ENCODE measurements around the gene IRX5. TPM values are rescaled to one million over a fixed set of nuclear protein-coding genes. Genes with fewer than 3 reads are reported as not detected.

IRX5 gene
- total RNA-seq, 1 donor from 2014 or later, result 36.8 TPM

DNA sequence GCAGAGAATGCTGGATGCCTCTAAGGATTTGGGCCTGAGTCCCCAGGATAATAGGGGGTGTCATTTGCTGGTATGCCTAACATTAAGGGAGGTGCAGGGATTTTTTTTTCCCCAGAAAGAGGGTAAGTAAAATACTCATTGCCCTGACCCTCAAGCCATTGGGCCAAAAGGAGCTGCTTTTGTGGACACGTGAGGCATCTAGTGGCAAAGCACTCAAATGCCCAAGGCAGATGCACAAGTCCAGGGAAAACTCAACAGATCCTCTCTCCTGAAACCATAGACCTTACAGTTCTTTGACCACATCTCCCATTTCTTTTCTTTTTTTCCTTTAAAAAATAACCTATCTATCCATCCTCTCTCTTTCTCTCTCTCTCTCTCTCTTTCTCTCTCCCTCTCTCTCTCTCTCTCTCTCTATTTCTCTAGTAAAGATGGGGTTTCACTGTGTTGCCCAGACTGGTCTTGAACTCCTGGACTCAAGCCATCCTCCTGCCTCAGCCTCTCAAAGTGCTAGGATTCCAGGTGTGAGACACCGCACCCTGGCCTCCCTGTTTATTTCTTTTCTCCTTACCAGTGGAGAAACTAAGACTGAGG lies 11.8 kb downstream of the IRX5 start:
- peaks cover 78% of the 10 kb centered on the region for H3K27me3 ChIP-seq (ENCODE audit: low read depth)

DNA sequence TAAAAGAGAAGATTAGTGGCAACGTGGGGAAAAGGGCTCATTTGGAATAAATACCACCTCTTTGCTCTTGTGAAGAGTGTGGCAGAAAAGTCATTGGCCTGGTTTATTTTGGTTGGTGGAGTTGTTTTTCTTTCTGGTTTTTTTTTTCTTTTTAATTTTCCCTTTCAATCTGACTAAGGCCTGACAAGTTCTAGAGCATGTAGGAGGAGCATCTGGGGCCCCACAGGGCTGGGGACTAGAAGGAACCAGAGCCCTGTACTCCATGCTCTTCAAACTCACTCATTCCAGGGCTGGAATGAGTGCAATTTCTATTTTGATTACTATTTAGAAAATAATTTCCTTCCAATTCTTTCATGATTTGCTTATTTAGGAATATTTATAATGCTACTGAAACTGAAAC lies 13.3 kb downstream of the IRX5 start:
- Histone ChIP-seq H3K27me3 (ENCODE audit: low read depth) (peaks cover 74% of the 10 kb centered on the region), H3K27ac (replicated peaks) (no peak overlapping the region), H3K4me1 (peaks cover 3% of the 10 kb centered on the region), H3K9me3 (replicated peaks) (no peaks in the 10 kb centered on the region), H3K4me3 (no peak overlapping the region), H3K36me3 (no peaks in the 10 kb centered on the region)
- TF ChIP-seq, protein P1, sequence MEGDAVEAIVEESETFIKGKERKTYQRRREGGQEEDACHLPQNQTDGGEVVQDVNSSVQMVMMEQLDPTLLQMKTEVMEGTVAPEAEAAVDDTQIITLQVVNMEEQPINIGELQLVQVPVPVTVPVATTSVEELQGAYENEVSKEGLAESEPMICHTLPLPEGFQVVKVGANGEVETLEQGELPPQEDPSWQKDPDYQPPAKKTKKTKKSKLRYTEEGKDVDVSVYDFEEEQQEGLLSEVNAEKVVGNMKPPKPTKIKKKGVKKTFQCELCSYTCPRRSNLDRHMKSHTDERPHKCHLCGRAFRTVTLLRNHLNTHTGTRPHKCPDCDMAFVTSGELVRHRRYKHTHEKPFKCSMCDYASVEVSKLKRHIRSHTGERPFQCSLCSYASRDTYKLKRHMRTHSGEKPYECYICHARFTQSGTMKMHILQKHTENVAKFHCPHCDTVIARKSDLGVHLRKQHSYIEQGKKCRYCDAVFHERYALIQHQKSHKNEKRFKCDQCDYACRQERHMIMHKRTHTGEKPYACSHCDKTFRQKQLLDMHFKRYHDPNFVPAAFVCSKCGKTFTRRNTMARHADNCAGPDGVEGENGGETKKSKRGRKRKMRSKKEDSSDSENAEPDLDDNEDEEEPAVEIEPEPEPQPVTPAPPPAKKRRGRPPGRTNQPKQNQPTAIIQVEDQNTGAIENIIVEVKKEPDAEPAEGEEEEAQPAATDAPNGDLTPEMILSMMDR (IDR thresholded peaks at IDR 0.05; ENCODE audit: borderline replicate concordance), result no peak
- DNase-seq, result no peak
- intact Hi-C loops (cut with micrococcal nuclease), result no loop called here

More for the DNA sequence above, 11.8 kb downstream of the IRX5 start:
- peaks cover 18% of the 10 kb centered on the region for H3K4me1 ChIP-seq
- no peaks in the 10 kb centered on the region for H3K36me3 ChIP-seq
- intact Hi-C loops (cut with micrococcal nuclease), result no loop called here
- no peak for DNase-seq
- TF ChIP-seq, protein P1 (IDR thresholded peaks at IDR 0.05; ENCODE audit: borderline replicate concordance), result no peak
- no peak overlapping the region for H3K27ac ChIP-seq (replicated peaks)
- H3K9me3 ChIP-seq (replicated peaks), result no peaks in the 10 kb centered on the region
- no peak overlapping the region for H3K4me3 ChIP-seq

- Histone ChIP-seq H3K4me3 (no peak overlapping the region), H3K36me3 (no peaks in the 10 kb centered on the region), H3K9me3 (replicated peaks) (no peaks in the 10 kb centered on the region), H3K4me1 (no peaks in the 10 kb centered on the region), H3K27ac (replicated peaks) (no peak overlapping the region), H3K27me3 (ENCODE audit: low read depth) (peaks cover 74% of the 10 kb centered on the region)
- intact Hi-C loops (cut with micrococcal nuclease), result no loop called here
- TF ChIP-seq, protein P1 (IDR thresholded peaks at IDR 0.05; ENCODE audit: borderline replicate concordance), result no peak
- no peak for DNase-seq
These were observed 14.4 kb downstream of the IRX5 start for GRCh38 chr16:54945063-54945462.

DNA sequence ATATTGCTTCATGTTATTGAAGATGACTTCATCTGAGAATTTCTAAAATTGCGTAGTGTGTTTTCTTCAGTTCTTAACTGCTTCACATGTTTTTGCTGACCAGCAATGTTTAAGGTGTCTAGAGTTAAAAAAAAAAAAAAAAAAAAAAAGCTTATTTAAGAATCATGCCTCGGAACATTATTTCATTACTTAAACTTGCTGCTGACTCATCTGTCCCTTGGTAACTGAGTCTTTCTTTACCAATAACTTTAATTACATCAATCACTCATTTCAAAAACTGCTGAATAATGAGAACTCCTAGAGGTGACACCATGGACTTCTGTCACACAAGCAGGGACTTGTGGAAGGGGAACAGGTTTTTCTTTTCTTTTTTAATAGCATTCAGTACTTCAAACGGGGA lies 16.2 kb downstream of the IRX5 start:
- H3K27me3 ChIP-seq (ENCODE audit: low read depth), result peaks cover 69% of the 10 kb centered on the region

GRCh38 chr16:54947616-54948015 lies 17.0 kb downstream of the IRX5 start:
- H3K9me3 ChIP-seq (replicated peaks), result no peaks in the 10 kb centered on the region
- TF ChIP-seq, protein P1 (IDR thresholded peaks at IDR 0.05; ENCODE audit: borderline replicate concordance), result no peak
- no peak overlapping the region for H3K4me3 ChIP-seq
- H3K27ac ChIP-seq (replicated peaks), result no peak overlapping the region
- H3K36me3 ChIP-seq, result no peaks in the 10 kb centered on the region
- no peaks in the 10 kb centered on the region for H3K4me1 ChIP-seq
- intact Hi-C loops (cut with micrococcal nuclease), result no loop called here
- H3K27me3 ChIP-seq (ENCODE audit: low read depth), result peaks cover 72% of the 10 kb centered on the region
- no peak for DNase-seq

More for the DNA sequence above, 16.2 kb downstream of the IRX5 start:
- H3K4me3 ChIP-seq, result no peak overlapping the region
- H3K4me1 ChIP-seq, result no peaks in the 10 kb centered on the region
- H3K27ac ChIP-seq (replicated peaks), result no peak overlapping the region
- H3K36me3 ChIP-seq, result no peaks in the 10 kb centered on the region
- no peaks in the 10 kb centered on the region for H3K9me3 ChIP-seq (replicated peaks)
- DNase-seq, result no peak
- TF ChIP-seq, protein P1 (IDR thresholded peaks at IDR 0.05; ENCODE audit: borderline replicate concordance), result no peak
- intact Hi-C loops (cut with micrococcal nuclease), result no loop called here

All from left ventricle myocardium inferior (tissue), 1 donor.